Measurements from ENCODE around the gene ROR1. TPM values are rescaled to one million over a fixed set of nuclear protein-coding genes. Genes with fewer than 3 reads are reported as not detected.
A peak's percentile ranks its signal among the peaks of the same experiment; 100 is the strongest.

The ROR1 gene
- polyA plus RNA-seq, 1 experiment = 7.1 TPM

- TF ChIP-seq, protein P1, sequence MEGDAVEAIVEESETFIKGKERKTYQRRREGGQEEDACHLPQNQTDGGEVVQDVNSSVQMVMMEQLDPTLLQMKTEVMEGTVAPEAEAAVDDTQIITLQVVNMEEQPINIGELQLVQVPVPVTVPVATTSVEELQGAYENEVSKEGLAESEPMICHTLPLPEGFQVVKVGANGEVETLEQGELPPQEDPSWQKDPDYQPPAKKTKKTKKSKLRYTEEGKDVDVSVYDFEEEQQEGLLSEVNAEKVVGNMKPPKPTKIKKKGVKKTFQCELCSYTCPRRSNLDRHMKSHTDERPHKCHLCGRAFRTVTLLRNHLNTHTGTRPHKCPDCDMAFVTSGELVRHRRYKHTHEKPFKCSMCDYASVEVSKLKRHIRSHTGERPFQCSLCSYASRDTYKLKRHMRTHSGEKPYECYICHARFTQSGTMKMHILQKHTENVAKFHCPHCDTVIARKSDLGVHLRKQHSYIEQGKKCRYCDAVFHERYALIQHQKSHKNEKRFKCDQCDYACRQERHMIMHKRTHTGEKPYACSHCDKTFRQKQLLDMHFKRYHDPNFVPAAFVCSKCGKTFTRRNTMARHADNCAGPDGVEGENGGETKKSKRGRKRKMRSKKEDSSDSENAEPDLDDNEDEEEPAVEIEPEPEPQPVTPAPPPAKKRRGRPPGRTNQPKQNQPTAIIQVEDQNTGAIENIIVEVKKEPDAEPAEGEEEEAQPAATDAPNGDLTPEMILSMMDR (IDR thresholded peaks at IDR 0.05; ENCODE audit: low read depth, low read length) = no peak
- Histone ChIP-seq H3K27me3 (ENCODE audit: control insufficient read depth, insufficient read depth, low read length) (no peaks in the 10 kb centered on the region), H3K4me3 (ENCODE audit: low read depth, low read length) (no peak overlapping the region), H3K27ac (ENCODE audit: low read depth, low read length) (no peak overlapping the region), H3K9me3 (ENCODE audit: control insufficient read depth, insufficient read depth, low read length) (peaks cover 3% of the 10 kb centered on the region; the same call in 1 of the 2 replicates)
- POLR2A ChIA-PET = interaction anchor here (0.7 kb wide), 1 partner anchor 1272 kb away, joined by 6 read pairs; no protein-coding TSS in a partner anchor
- CTCF ChIA-PET = no interaction called here
- DNase-seq (ENCODE audit: low read depth, low spot score) = no peak
These were observed 43.6 kb upstream of the ROR1 start for GRCh38 chr1:63730211-63730610.

- peak; percentile 63 for DNase-seq (ENCODE audit: low read depth, low spot score)
- CTCF ChIA-PET = no interaction called here
- H3K27me3 ChIP-seq (ENCODE audit: control insufficient read depth, insufficient read depth, low read length) = no peaks in the 10 kb centered on the region
- peak overlapping the region; percentile 10; the same call in 1 of the 2 replicates for H3K4me3 ChIP-seq (ENCODE audit: low read depth, low read length)
- POLR2A ChIA-PET = no interaction called here
- H3K9me3 ChIP-seq (ENCODE audit: control insufficient read depth, insufficient read depth, low read length) = peaks cover 6% of the 10 kb centered on the region; the same call in 1 of the 2 replicates
- H3K27ac ChIP-seq (ENCODE audit: low read depth, low read length) = peak overlapping the region; percentile 31
- TF ChIP-seq, protein P1 (IDR thresholded peaks at IDR 0.05; ENCODE audit: low read depth, low read length) = no peak
These were observed 42.4 kb upstream of the ROR1 start for GRCh38 chr1:63731117-63732043.

GRCh38 chr1:63732666-63733065, 41.2 kb upstream of the ROR1 start:
- no peak for DNase-seq (ENCODE audit: low read depth, low spot score)
- Histone ChIP-seq H3K27me3 (ENCODE audit: control insufficient read depth, insufficient read depth, low read length) (no peaks in the 10 kb centered on the region), H3K9me3 (ENCODE audit: control insufficient read depth, insufficient read depth, low read length) (peaks cover 6% of the 10 kb centered on the region; the same call in 1 of the 2 replicates), H3K4me3 (ENCODE audit: low read depth, low read length) (no peak overlapping the region), H3K27ac (ENCODE audit: low read depth, low read length) (no peak overlapping the region)
- TF ChIP-seq, protein P1 (IDR thresholded peaks at IDR 0.05; ENCODE audit: low read depth, low read length) = no peak
- CTCF ChIA-PET = no interaction called here
- POLR2A ChIA-PET = interaction anchor here (0.6 kb wide), 1 partner anchor 41 kb away, joined by 5 read pairs; no protein-coding TSS in a partner anchor

- no peak for DNase-seq (ENCODE audit: low read depth, low spot score)
- Histone ChIP-seq H3K9me3 (ENCODE audit: control insufficient read depth, insufficient read depth, low read length) (peaks cover 3% of the 10 kb centered on the region; the same call in 1 of the 2 replicates), H3K27me3 (ENCODE audit: control insufficient read depth, insufficient read depth, low read length) (no peaks in the 10 kb centered on the region), H3K27ac (ENCODE audit: low read depth, low read length) (no peak overlapping the region), H3K4me3 (ENCODE audit: low read depth, low read length) (no peak overlapping the region)
- TF ChIP-seq, protein P1 (IDR thresholded peaks at IDR 0.05; ENCODE audit: low read depth, low read length) = no peak
- POLR2A ChIA-PET = interaction anchor here (0.6 kb wide), 1 partner anchor 510 kb away, joined by 3 read pairs; no protein-coding TSS in a partner anchor
- CTCF ChIA-PET = no interaction called here
These were observed 35.0 kb upstream of the ROR1 start for GRCh38 chr1:63738772-63739171.

DNA sequence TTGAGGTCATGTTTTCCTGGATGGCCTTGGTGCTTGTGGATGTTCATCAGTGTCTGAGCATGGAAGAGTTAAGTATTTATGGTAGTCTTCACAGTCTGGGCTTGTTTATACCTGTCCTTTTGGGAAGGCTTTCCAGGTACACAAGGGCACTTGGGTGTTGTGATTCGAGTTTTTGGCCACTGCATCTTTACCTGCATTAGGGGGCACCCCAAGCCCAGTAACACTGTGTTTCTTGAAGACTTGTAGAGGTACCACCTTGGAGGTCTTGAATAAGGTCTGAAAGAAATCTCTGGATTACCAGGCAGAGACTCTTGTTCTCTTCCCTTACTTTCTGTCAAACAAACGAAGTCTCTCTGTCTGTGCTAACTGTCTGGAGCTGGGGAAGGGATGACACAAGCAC, 34.4 kb upstream of the ROR1 start:
- no peak overlapping the region for H3K27ac ChIP-seq (ENCODE audit: low read depth, low read length)
- no peak overlapping the region for H3K4me3 ChIP-seq (ENCODE audit: low read depth, low read length)
- TF ChIP-seq, protein P1 (IDR thresholded peaks at IDR 0.05; ENCODE audit: low read depth, low read length) = no peak
- no peak for DNase-seq (ENCODE audit: low read depth, low spot score)
- H3K9me3 ChIP-seq (ENCODE audit: control insufficient read depth, insufficient read depth, low read length) = peaks cover 3% of the 10 kb centered on the region; the same call in 1 of the 2 replicates
- POLR2A ChIA-PET = interaction anchor here (0.6 kb wide), 1 partner anchor 510 kb away, joined by 3 read pairs; no protein-coding TSS in a partner anchor
- CTCF ChIA-PET = no interaction called here
- no peaks in the 10 kb centered on the region for H3K27me3 ChIP-seq (ENCODE audit: control insufficient read depth, insufficient read depth, low read length)
